ENCODE results near the gene CEP57L1. TPM values are rescaled to one million over a fixed set of nuclear protein-coding genes. Genes with fewer than 3 reads are reported as not detected.
A peak's percentile ranks its signal among the peaks of the same experiment; 100 is the strongest.

Gene CEP57L1
- total and polyA plus RNA-seq, 2 donors (not counting 1 experiment from before 2014, with no cell fraction given), result 18.6 to 36.0 TPM

- peaks cover 10% of the 10 kb centered on the region for H3K4me1 ChIP-seq (ENCODE audit: control insufficient read depth, extremely low read depth, insufficient read depth, low read length)
- H3K4me2 ChIP-seq (ENCODE audit: extremely low read depth, insufficient read depth, low read length), result peak overlapping the region; percentile 93
- H3K27ac ChIP-seq (ENCODE audit: insufficient read depth, low read length), result peak overlapping the region; percentile 98
- H4K20me1 ChIP-seq (ENCODE audit: control insufficient read depth, extremely low read depth, insufficient read depth, low read length), result no peaks in the 10 kb centered on the region
- H3K27me3 ChIP-seq (ENCODE audit: control insufficient read depth, insufficient read depth, low read length), result no peaks in the 10 kb centered on the region
- H3K9ac ChIP-seq (ENCODE audit: insufficient read depth, low read length), result peak overlapping the region; percentile 94
- no peaks in the 10 kb centered on the region for H3K36me3 ChIP-seq (ENCODE audit: control insufficient read depth, insufficient read depth, low read length)
- DNase-seq (ENCODE audit: low read depth in 2 of 2), result no peak
- peak overlapping the region; percentile 83 to 99 (median 93) for H3K4me3 ChIP-seq (replicated peaks in 1 of 4; ENCODE audit: control extremely low read depth in 1 of 4, insufficient read depth in 1 of 4, low read depth in 3 of 4, low read length in 4 of 4)
- H2AFZ ChIP-seq (ENCODE audit: low read length), result peak overlapping the region; percentile 54
- peaks cover 51% of the 10 kb centered on the region for H3K79me2 ChIP-seq (ENCODE audit: control insufficient read depth, insufficient read depth, low read length)
- H3K9me3 ChIP-seq (ENCODE audit: control insufficient read depth, insufficient read depth, low read depth, low read length), result no peaks in the 10 kb centered on the region
- TF ChIP-seq EZH2 (IDR thresholded peaks at IDR 0.05; ENCODE audit: low read length, missing control alignments) (no peak), CTCF (conservative IDR thresholded peaks at IDR 0.05 in 1 of 2, IDR thresholded peaks at IDR 0.05 in 1 of 2; ENCODE audit: low read depth in 1 of 2, low read length in 2 of 2) (no peak)
Observed at GRCh38 chr6:109096208-109096607, 901 bp downstream of the CEP57L1 start.

DNA sequence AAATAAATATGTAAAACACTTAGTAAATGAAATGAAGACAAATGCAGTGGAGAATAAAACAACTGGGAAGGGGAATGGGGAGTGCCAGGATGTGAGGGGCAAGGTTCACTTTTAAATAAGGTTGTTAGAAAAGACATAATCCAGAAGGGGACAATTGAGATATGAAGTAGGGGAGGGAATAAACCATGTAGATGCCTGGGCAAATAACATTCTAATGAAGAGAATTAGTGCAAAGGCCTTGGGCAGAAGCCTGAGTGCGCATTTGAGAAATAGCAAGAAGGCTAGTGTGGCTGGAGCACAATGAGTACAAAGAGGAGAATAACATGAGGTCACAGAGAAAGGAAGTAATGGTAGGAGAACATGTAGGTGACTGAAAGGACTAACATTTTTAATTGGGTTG lies 2.4 kb downstream of the CEP57L1 start:
- Histone ChIP-seq H3K27ac (ENCODE audit: insufficient read depth, low read length) (no peak overlapping the region), H4K20me1 (ENCODE audit: control insufficient read depth, extremely low read depth, insufficient read depth, low read length) (no peaks in the 10 kb centered on the region), H3K4me3 (replicated peaks in 1 of 4; ENCODE audit: control extremely low read depth in 1 of 4, insufficient read depth in 1 of 4, low read depth in 3 of 4, low read length in 4 of 4) (no peak overlapping the region), H3K27me3 (ENCODE audit: control insufficient read depth, insufficient read depth, low read length) (no peaks in the 10 kb centered on the region), H3K4me1 (ENCODE audit: control insufficient read depth, extremely low read depth, insufficient read depth, low read length) (peaks cover 7% of the 10 kb centered on the region), H3K79me2 (ENCODE audit: control insufficient read depth, insufficient read depth, low read length) (peaks cover 44% of the 10 kb centered on the region), H3K36me3 (ENCODE audit: control insufficient read depth, insufficient read depth, low read length) (no peaks in the 10 kb centered on the region), H3K4me2 (ENCODE audit: extremely low read depth, insufficient read depth, low read length) (no peak overlapping the region), H2AFZ (ENCODE audit: low read length) (no peak overlapping the region), H3K9ac (ENCODE audit: insufficient read depth, low read length) (no peak overlapping the region), H3K9me3 (ENCODE audit: control insufficient read depth, insufficient read depth, low read depth, low read length) (no peaks in the 10 kb centered on the region)
- TF ChIP-seq CTCF (conservative IDR thresholded peaks at IDR 0.05 in 1 of 2, IDR thresholded peaks at IDR 0.05 in 1 of 2; ENCODE audit: low read depth in 1 of 2, low read length in 2 of 2), result no peak
- DNase-seq (ENCODE audit: low read depth in 2 of 2), result no peak

DNA sequence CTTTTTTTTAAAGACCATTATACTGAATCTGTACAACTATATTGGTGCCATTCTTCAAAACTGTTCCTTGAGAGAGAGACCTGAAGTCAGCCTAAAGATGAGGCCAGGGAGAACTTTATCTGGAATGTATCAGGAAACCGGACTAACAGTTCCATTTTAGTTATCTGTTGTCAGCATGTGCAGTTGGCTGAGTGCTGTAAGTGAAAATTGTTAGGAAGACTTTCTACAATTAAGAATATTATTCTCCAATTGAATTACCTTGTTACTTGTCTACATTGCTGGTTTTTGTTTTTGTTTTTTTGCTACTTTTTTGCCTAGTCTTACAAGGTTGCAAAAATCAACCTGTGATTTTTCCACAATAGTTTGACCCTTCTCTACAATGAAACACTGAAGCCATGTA lies 7.5 kb downstream of the CEP57L1 start:
- Histone ChIP-seq H3K36me3 (ENCODE audit: control insufficient read depth, insufficient read depth, low read length) (no peaks in the 10 kb centered on the region), H3K4me3 (replicated peaks in 1 of 4; ENCODE audit: control extremely low read depth in 1 of 4, insufficient read depth in 1 of 4, low read depth in 3 of 4, low read length in 4 of 4) (no peak overlapping the region), H3K27ac (ENCODE audit: insufficient read depth, low read length) (no peak overlapping the region), H3K4me2 (ENCODE audit: extremely low read depth, insufficient read depth, low read length) (no peak overlapping the region), H3K9me3 (ENCODE audit: control insufficient read depth, insufficient read depth, low read depth, low read length) (no peaks in the 10 kb centered on the region), H3K79me2 (ENCODE audit: control insufficient read depth, insufficient read depth, low read length) (peaks cover 21% of the 10 kb centered on the region), H4K20me1 (ENCODE audit: control insufficient read depth, extremely low read depth, insufficient read depth, low read length) (no peaks in the 10 kb centered on the region), H3K9ac (ENCODE audit: insufficient read depth, low read length) (no peak overlapping the region), H2AFZ (ENCODE audit: low read length) (no peak overlapping the region), H3K27me3 (ENCODE audit: control insufficient read depth, insufficient read depth, low read length) (no peaks in the 10 kb centered on the region), H3K4me1 (ENCODE audit: control insufficient read depth, extremely low read depth, insufficient read depth, low read length) (no peaks in the 10 kb centered on the region)
- TF ChIP-seq CTCF (conservative IDR thresholded peaks at IDR 0.05 in 1 of 2, IDR thresholded peaks at IDR 0.05 in 1 of 2; ENCODE audit: low read depth in 1 of 2, low read length in 2 of 2), result no peak
- TF ChIP-seq EZH2 (IDR thresholded peaks at IDR 0.05; ENCODE audit: low read length, missing control alignments), result no peak
- no peak for DNase-seq (ENCODE audit: low read depth in 2 of 2)

Data from fibroblast of lung (primary cell).